ENCODE measurements around the gene NOTCH3.

- TF ChIP-seq CTCF (IDR thresholded peaks at IDR 0.05; ENCODE audit: low read depth, low read length, poor library complexity, severe bottlenecking) (no peak), EZH2phosphoT487 (IDR thresholded peaks at IDR 0.05; ENCODE audit: borderline replicate concordance, low read length) (no peak)
Measured at GRCh38 chr19:15113245-15114152, 87.3 kb downstream of the NOTCH3 start.
